GM06990 (cell line): Measurements from ENCODE around the gene FUT4.

ENCODE experiments used
- DNase-seq: peaks from one replicate; pipeline ENCODE4 v3.0.0-alpha.2; 2011; ENCODE audit not compliant: insufficient read length; ENCODE audit errors: extremely low read depth
- H3K27me3 ChIP-seq: replicated peaks from 2 replicates; pipeline ENCODE4 v1.6.0; 2011; ENCODE audit warnings: low read length; ENCODE audit not compliant: control insufficient read depth, insufficient read depth
- H3K36me3 ChIP-seq: 2 replicates; pipeline ENCODE4 v1.5.1; 2011; ENCODE audit warnings: low read length; ENCODE audit not compliant: control insufficient read depth, insufficient read depth
- H3K4me3 ChIP-seq: replicated peaks from 2 replicates; pipeline ENCODE4 v1.5.1; 2011; ENCODE audit warnings: low read depth, mild to moderate bottlenecking, control low read depth, low read length
- TF ChIP-seq, protein P1 (sequence below): IDR thresholded peaks from 2 replicates; pipeline ENCODE4 v1.5.1; 2011; ENCODE audit warnings: low read length, control low read depth, mild to moderate bottlenecking, inconsistent platforms; ENCODE audit not compliant: insufficient read depth, poor library complexity, severe bottlenecking

Gene FUT4

DNA sequence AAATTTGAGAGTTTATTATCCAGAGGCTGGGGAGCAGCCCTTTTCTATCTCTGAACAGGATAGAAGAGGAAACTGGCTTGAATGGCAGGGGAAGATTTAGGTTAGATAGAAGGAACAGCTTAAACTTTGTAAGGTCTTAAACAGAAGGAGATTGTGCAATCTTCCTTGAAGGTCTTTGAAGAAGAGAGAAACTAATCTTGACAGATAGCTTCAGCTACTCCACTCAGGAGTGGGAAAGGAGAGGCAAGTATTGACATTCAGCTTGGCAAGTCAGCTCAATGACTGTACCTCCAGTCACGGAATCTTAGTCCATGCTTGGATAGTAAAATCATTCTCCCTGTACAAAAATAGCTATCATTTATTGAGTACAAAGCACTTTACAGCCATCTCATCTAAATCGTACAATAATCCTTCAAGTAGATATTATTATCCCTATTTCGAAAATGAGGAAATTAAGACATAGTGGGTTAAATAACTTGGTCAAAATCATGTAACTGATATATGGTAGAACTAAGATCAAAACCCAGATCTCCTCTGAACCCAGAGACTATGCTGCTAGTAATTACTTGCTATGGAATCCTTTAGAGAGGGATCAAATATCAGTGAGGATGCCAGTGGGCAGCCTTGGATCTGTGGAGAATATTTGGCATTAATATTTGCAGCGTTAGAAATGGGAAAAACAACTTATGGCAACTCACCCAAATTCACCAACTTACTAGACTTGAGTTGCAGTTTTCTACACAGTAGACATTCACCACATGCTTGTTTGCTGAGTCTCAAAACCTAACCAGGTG is 16.9 kb upstream of the FUT4 start:
- no peaks in the 10 kb centered on the region; the same call in 1 of the 2 replicates for H3K27me3 ChIP-seq
- no peak overlapping the region for H3K4me3 ChIP-seq
- no peak for DNase-seq
- no peaks in the 10 kb centered on the region for H3K36me3 ChIP-seq
- TF ChIP-seq, protein P1, sequence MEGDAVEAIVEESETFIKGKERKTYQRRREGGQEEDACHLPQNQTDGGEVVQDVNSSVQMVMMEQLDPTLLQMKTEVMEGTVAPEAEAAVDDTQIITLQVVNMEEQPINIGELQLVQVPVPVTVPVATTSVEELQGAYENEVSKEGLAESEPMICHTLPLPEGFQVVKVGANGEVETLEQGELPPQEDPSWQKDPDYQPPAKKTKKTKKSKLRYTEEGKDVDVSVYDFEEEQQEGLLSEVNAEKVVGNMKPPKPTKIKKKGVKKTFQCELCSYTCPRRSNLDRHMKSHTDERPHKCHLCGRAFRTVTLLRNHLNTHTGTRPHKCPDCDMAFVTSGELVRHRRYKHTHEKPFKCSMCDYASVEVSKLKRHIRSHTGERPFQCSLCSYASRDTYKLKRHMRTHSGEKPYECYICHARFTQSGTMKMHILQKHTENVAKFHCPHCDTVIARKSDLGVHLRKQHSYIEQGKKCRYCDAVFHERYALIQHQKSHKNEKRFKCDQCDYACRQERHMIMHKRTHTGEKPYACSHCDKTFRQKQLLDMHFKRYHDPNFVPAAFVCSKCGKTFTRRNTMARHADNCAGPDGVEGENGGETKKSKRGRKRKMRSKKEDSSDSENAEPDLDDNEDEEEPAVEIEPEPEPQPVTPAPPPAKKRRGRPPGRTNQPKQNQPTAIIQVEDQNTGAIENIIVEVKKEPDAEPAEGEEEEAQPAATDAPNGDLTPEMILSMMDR: no peak

- Histone ChIP-seq H3K27me3 (no peaks in the 10 kb centered on the region; the same call in 1 of the 2 replicates), H3K4me3 (no peak overlapping the region)
- DNase-seq: no peak
Measured at GRCh38 chr11:94528551-94528950, 15.2 kb upstream of the FUT4 start.

GRCh38 chr11:94532211-94532610 is 11.5 kb upstream of the FUT4 start:
- H3K27me3 ChIP-seq: no peaks in the 10 kb centered on the region; the same call in 1 of the 2 replicates
- DNase-seq: no peak
- H3K36me3 ChIP-seq: no peaks in the 10 kb centered on the region
- TF ChIP-seq, protein P1: no peak
- no peak overlapping the region for H3K4me3 ChIP-seq

More at GRCh38 chr11:94528551-94528950, 15.2 kb upstream of the FUT4 start:
- H3K36me3 ChIP-seq: no peaks in the 10 kb centered on the region
- TF ChIP-seq, protein P1: no peak

DNA sequence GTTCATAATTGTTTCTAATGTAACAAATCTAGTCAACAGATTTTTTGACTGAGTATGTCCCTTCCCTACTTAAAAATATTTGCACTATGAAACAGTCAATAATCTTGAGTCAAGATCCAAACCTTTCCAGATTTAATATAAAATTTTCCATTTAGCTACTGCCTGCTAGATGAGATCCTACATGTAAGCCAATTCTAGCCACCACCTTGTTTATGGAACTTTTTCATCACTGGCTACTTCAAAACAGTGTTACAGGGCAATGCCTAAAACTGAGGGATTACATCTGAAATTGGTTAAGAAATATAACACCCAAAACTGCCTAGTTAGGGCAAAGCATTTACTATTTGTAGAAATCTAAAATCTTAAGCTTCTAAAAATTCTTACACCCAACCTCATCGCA is 10.5 kb upstream of the FUT4 start:
- TF ChIP-seq, protein P1: no peak

DNA sequence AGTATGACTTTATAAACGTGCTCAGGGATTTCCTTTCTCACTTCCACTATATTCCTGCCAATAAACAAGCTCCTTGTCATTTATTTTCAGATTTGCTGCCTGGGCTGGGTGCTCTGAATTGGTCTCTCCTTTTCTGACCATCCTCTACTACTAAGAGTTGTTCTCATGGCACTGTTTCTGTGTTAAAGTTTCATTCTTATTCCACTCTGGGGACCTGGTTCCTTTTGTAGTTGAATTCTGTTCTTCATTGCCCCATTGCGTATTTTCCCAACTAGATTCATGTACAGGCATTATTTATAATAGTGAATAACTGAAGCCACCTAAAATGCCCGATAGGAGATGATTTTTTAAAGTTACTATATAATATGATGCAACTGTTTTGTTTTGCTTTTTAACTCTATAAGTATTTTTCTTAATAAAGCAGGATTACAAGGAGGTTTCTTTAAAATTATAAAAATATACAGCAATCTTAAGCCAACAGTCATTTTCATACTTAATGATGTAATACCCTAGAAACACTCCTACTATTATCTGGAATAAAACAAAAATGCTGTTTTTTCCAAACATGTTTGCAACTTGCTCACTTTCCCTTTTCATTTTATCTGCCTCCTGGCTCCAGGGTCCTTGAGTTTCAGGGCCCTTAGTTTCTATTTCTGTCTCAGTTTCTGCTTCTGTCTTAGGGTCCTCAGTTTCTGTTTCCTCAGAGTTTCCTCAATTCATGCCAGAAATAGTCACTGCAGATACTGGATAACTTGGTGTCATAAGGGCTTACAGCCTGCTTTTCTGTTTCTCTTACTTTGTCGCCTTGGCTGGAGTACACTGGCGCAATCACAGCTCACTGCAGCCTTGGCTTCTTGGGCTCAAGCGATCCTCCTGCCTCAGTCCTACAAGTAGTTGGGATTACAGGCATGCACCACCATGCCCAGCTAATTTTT is 9.8 kb upstream of the FUT4 start:
- no peak for DNase-seq
- Histone ChIP-seq H3K36me3 (no peaks in the 10 kb centered on the region), H3K27me3 (no peaks in the 10 kb centered on the region), H3K4me3 (no peak overlapping the region)
- TF ChIP-seq, protein P1: no peak

More for the DNA sequence above, 10.5 kb upstream of the FUT4 start:
- no peaks in the 10 kb centered on the region for H3K36me3 ChIP-seq
- H3K4me3 ChIP-seq: no peak overlapping the region
- H3K27me3 ChIP-seq: no peaks in the 10 kb centered on the region
- no peak for DNase-seq
